SK-N-SH (cell line): ENCODE data around the gene DCDC1.

Source experiments
- CTCF ChIP-seq: fragments of 200-600 bp; sonication (generic); IDR thresholded peaks from 2 replicates; pipeline ENCODE4 v1.6.1; 2017; ENCODE audit warnings: antibody characterized with exemption, mild to moderate bottlenecking, moderate library complexity
- EP300 ChIP-seq, 2 experiments: IDR thresholded peaks; 2 replicates each; pipeline versions ENCODE4 v1.4.0 to v1.6.1; 2012; ENCODE audit warnings: borderline replicate concordance in 1 of 2, low read depth in 1 of 2, low read length in 1 of 2
- FOXM1 ChIP-seq: IDR thresholded peaks from 2 replicates; pipeline ENCODE4 v1.4.0; 2012; ENCODE audit warnings: low read depth, mild to moderate bottlenecking
- GATA2 ChIP-seq: sonication (generic); formaldehyde crosslinking; IDR thresholded peaks from 2 replicates; pipeline ENCODE4 v1.5.0; 2020; ENCODE audit warnings: mild to moderate bottlenecking, missing genetic modification reagents
- RAD21 ChIP-seq: IDR thresholded peaks from 2 replicates; pipeline ENCODE4 v1.6.1; 2012; ENCODE audit warnings: mild to moderate bottlenecking, low read length
- RCOR1 ChIP-seq: fragments of 150-350 bp; IDR thresholded peaks from 2 replicates; pipeline ENCODE4 v1.6.1; 2017; ENCODE audit warnings: antibody characterized with exemption, low read length
- REST ChIP-seq: IDR thresholded peaks from 2 replicates; pipeline ENCODE4 v1.6.1; 2012; ENCODE audit warnings: mild to moderate bottlenecking, low read depth, low read length, moderate library complexity
- SMC3 ChIP-seq: IDR thresholded peaks from 2 replicates; pipeline ENCODE4 v1.6.1; 2012; ENCODE audit warnings: low read depth, low read length, improper control_type of control experiment
- USF2 ChIP-seq: fragments of 150-350 bp; IDR thresholded peaks from 2 replicates; pipeline ENCODE4 v1.6.1; 2017; ENCODE audit warnings: antibody characterized with exemption, low read length, low read depth, borderline replicate concordance

- TF ChIP-seq REST (no peak), CTCF (no peak), FOXM1 (no peak), RAD21 (no peak), EP300 (IDR thresholded peaks at IDR 0.05; ENCODE audit: borderline replicate concordance in 1 of 2, low read depth in 1 of 2, low read length in 1 of 2) (no peak), RCOR1 (no peak), SMC3 (no peak), USF2 (no peak), GATA2 (CRISPR knock-in tag) (no peak)
These were observed 433.7 kb downstream of the DCDC1 start for GRCh38 chr11:30935861-30936260.
